ENCODE data around the gene SLC15A5.

Gene SLC15A5

DNA sequence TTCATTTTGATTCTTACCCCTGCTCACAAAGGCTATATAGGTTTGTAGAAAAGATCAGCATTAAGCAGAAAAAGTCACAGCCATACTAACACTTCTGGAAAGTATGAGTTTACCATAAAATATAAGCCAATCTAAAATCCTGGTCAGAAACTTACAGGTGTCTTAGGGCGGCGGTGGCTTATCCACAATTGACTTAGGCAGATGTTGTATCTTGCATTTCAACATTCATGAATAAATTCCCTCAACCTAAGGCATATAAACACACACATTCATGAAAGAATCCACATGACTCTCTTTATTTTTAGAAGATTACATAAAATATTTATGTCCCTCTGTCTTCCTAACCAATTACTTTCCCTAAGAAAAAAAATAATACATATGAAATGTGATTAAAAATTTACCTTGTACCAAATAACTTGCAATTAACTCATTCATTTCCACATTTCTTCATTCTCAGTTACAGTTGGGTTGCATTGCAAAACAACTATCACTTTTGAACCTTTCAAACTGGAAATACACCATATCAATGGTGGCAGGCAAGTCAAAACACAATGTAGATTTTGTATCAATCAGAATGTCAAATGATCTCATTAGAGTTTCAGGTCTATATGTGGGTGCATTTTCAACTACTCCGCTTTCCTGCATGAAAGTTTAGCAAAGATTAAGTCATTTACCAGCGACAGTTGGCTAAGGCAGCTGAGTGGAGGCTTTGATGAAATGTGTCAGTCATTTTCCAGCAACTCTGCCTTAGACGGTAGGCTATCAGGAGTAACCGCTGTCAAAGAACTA is 124.4 kb downstream of the SLC15A5 start:
- Histone ChIP-seq H3K79me2 (ENCODE audit: low read length) (no peaks in the 10 kb centered on the region), H3F3A (ENCODE audit: insufficient read depth, low read length) (no peaks in the 10 kb centered on the region), H3K4me2 (ENCODE audit: low read depth, low read length) (no peak overlapping the region), H3K36me3 (replicated peaks; ENCODE audit: insufficient read depth, low read length) (no peaks in the 10 kb centered on the region), H3K9me3 (replicated peaks; ENCODE audit: insufficient read depth, low read length) (no peaks in the 10 kb centered on the region), H3K4me1 (ENCODE audit: low read length) (no peaks in the 10 kb centered on the region), H2AFZ (ENCODE audit: low read length) (no peak overlapping the region), H3K27me3 (replicated peaks; ENCODE audit: insufficient read depth, low read length) (no peaks in the 10 kb centered on the region), H3K4me3 (ENCODE audit: low read length) (no peak overlapping the region), H3K9ac (ENCODE audit: low read length) (no peak overlapping the region), H3K9me2 (replicated peaks; ENCODE audit: insufficient read depth, low read length) (no peaks in the 10 kb centered on the region), H4K20me1 (ENCODE audit: insufficient read depth, low read length) (no peaks in the 10 kb centered on the region), H3K27ac (ENCODE audit: low read length) (no peak overlapping the region)
- TF ChIP-seq EZH2phosphoT487 (IDR thresholded peaks at IDR 0.05; ENCODE audit: low read length), result no peak
- TF ChIP-seq EZH2 (optimal IDR thresholded peaks at IDR 0.05; ENCODE audit: low read depth, low read length), result no peak
- TF ChIP-seq, protein P1, sequence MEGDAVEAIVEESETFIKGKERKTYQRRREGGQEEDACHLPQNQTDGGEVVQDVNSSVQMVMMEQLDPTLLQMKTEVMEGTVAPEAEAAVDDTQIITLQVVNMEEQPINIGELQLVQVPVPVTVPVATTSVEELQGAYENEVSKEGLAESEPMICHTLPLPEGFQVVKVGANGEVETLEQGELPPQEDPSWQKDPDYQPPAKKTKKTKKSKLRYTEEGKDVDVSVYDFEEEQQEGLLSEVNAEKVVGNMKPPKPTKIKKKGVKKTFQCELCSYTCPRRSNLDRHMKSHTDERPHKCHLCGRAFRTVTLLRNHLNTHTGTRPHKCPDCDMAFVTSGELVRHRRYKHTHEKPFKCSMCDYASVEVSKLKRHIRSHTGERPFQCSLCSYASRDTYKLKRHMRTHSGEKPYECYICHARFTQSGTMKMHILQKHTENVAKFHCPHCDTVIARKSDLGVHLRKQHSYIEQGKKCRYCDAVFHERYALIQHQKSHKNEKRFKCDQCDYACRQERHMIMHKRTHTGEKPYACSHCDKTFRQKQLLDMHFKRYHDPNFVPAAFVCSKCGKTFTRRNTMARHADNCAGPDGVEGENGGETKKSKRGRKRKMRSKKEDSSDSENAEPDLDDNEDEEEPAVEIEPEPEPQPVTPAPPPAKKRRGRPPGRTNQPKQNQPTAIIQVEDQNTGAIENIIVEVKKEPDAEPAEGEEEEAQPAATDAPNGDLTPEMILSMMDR (IDR thresholded peaks at IDR 0.05; ENCODE audit: low read length), result no peak
- no peak for DNase-seq

DNA sequence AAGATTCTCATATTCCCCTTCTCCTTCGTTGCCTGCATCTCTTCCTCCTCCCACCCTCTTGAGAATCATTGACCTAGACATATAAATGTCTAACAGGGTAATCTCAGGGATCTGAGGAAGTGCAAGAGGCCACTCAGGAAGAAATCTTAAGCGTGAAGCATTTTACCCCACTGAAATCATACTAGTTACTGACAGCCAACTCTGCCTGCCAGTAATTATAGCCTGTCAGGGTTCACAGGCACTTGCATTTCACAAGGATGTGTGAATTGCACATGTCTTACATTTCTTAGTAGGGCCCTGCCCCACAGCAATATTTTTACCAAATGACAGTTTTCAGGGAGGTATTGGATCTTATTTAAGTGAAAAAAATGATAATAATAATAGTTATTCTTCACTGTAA is 127.2 kb downstream of the SLC15A5 start:
- Histone ChIP-seq H3K4me3 (ENCODE audit: low read length) (no peak overlapping the region), H2AFZ (ENCODE audit: low read length) (no peak overlapping the region), H3K9me3 (replicated peaks; ENCODE audit: insufficient read depth, low read length) (no peaks in the 10 kb centered on the region), H3F3A (ENCODE audit: insufficient read depth, low read length) (no peaks in the 10 kb centered on the region), H3K27me3 (replicated peaks; ENCODE audit: insufficient read depth, low read length) (no peaks in the 10 kb centered on the region), H3K27ac (ENCODE audit: low read length) (no peak overlapping the region), H3K4me2 (ENCODE audit: low read depth, low read length) (no peak overlapping the region), H3K36me3 (replicated peaks; ENCODE audit: insufficient read depth, low read length) (no peaks in the 10 kb centered on the region), H3K79me2 (ENCODE audit: low read length) (no peaks in the 10 kb centered on the region), H3K9ac (ENCODE audit: low read length) (no peak overlapping the region), H4K20me1 (ENCODE audit: insufficient read depth, low read length) (no peaks in the 10 kb centered on the region), H3K9me2 (replicated peaks; ENCODE audit: insufficient read depth, low read length) (no peaks in the 10 kb centered on the region), H3K4me1 (ENCODE audit: low read length) (no peaks in the 10 kb centered on the region)
- DNase-seq, result no peak
- TF ChIP-seq EZH2phosphoT487 (IDR thresholded peaks at IDR 0.05; ENCODE audit: low read length), result no peak
- TF ChIP-seq EZH2 (optimal IDR thresholded peaks at IDR 0.05; ENCODE audit: low read depth, low read length), result no peak
- TF ChIP-seq, protein P1 (IDR thresholded peaks at IDR 0.05; ENCODE audit: low read length), result no peak

DNA sequence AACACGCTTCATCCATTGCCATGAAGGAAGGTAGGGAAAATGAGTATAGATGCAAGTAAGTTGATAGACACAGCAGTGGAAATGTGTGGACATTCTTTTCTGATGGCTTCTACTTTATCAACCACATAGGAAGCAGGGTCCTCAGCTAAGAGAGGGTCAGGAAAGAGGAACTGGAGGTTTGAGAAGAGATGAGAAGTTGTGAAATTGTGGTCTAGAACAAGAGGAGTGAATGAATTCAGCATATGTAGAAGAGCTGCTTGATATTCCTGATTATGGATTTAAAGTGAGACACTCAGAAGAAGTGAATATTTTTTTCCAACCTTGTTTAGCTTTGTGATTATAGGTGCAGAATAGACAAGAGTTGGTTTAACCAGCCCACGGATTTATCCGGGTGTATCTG is 128.5 kb downstream of the SLC15A5 start:
- Histone ChIP-seq H3K4me1 (ENCODE audit: low read length) (no peaks in the 10 kb centered on the region), H3K36me3 (replicated peaks; ENCODE audit: insufficient read depth, low read length) (no peaks in the 10 kb centered on the region), H3K4me3 (ENCODE audit: low read length) (no peak overlapping the region), H3K9me2 (replicated peaks; ENCODE audit: insufficient read depth, low read length) (no peaks in the 10 kb centered on the region), H4K20me1 (ENCODE audit: insufficient read depth, low read length) (no peaks in the 10 kb centered on the region), H3K79me2 (ENCODE audit: low read length) (no peaks in the 10 kb centered on the region), H3K27me3 (replicated peaks; ENCODE audit: insufficient read depth, low read length) (no peaks in the 10 kb centered on the region), H3K27ac (ENCODE audit: low read length) (no peak overlapping the region), H3K4me2 (ENCODE audit: low read depth, low read length) (no peak overlapping the region), H2AFZ (ENCODE audit: low read length) (no peak overlapping the region), H3K9me3 (replicated peaks; ENCODE audit: insufficient read depth, low read length) (no peaks in the 10 kb centered on the region), H3F3A (ENCODE audit: insufficient read depth, low read length) (no peaks in the 10 kb centered on the region), H3K9ac (ENCODE audit: low read length) (no peak overlapping the region)
- TF ChIP-seq, protein P1 (IDR thresholded peaks at IDR 0.05; ENCODE audit: low read length), result no peak
- TF ChIP-seq EZH2 (optimal IDR thresholded peaks at IDR 0.05; ENCODE audit: low read depth, low read length), result no peak
- no peak for TF ChIP-seq EZH2phosphoT487 (IDR thresholded peaks at IDR 0.05; ENCODE audit: low read length)
- DNase-seq, result no peak

All from MM.1S (cell line).